ENCODE results near the gene UBE2C.
A peak's percentile ranks its signal among the peaks of the same experiment; 100 is the strongest.
"Not testable (repeated sequence)": the region's sequence is repeated elsewhere in the genome, so short reads cannot be mapped to it uniquely, and the experiment has no call there.

The UBE2C gene

DNA sequence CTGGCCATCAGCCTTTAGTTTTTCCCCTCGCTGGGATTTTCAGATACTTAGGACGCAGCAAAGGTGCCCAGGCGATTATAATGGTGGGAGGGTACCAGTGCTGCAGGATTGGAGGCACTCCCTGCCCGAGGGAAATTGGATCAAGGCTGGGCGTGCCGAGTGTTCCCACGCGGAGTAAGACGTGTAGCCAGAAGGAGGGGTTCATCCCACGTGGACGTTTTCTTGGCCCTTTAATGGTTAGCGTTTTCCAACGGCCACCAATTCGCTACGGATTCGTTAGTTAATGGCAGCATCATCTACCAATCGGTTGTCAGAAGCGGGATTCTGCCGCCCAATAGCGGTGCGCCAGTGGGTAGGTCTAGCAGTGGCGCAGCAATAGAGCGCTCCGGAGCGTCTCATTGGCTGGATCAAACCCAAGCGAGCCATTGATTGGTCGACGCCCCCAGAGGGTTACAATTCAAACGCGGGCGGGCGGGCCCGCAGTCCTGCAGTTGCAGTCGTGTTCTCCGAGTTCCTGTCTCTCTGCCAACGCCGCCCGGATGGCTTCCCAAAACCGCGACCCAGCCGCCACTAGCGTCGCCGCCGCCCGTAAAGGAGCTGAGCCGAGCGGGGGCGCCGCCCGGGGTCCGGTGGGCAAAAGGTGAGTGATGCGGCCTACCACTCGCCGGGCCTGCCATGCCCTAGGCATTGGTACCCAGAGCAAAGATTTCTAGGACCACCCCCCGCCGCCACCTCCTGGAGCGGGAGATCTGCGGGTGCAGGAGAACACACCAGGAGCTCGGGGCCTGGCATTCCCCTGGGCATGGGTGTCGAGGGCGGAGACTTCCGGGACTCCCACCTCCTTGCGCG lies at the start of gene UBE2C:
Gene UBE2C (plus strand): TSS at position 488 of the 849 bp plus-strand sequence. CDS start 52 bp downstream, at position 540.
- ATAC-seq: peak; percentile 100

- ATAC-seq: not testable (repeated sequence)
Measured at GRCh38 chr20:45764618-45765282, 47.7 kb upstream of the UBE2C start.

DNA sequence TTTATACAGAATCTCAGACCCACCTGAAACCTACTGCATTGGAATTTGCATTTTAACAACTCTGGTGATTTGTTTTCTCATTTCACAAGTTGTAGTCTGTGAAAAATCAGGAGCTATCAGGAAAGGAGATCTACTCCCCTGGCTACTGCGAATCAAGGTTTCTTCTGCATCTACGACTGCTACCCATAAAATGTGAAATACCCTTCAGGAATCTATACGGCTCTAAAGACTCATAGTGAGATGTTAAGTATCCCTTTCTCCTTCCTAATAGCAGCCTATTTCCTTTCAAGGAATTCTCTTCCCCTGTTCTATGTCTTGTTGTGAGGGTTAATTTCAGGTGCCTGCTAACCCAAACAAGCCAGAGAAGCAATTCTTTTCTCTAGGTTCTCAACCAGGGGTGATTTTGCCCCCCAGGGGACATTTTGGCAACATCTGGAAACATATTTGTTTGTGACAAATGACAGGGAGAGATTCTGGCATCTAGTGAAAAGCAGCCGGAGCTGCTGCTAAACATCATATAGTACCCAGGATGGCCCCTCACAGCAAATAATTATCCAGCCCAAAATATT lies 47.1 kb upstream of the UBE2C start:
- ATAC-seq: no peak

DNA sequence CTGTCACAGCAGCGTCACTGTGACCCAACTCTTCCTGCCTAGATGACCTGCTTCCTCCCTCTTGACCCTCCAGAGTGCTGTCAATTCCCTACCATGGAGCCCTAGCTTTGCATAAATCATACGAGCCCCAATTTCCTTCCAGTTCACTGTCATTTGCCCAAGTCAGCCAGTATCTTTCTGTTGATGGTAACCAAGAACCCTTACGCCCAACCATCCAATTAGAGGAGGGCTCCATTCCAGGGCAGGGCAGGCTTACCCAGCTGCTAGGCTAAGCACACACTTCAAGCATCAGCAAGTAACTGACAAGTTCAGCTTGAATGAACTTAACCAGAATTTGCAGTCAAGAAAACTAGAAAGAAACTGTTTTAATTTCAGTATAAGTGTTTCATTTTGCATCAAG lies 46.5 kb upstream of the UBE2C start:
- ATAC-seq: no peak

GRCh38 chr20:45768479-45768878 lies 44.0 kb upstream of the UBE2C start:
- no peak for ATAC-seq

- ATAC-seq: peak; percentile 59 to 75
Measured at GRCh38 chr20:45771182-45771759, 41.2 kb upstream of the UBE2C start.

DNA sequence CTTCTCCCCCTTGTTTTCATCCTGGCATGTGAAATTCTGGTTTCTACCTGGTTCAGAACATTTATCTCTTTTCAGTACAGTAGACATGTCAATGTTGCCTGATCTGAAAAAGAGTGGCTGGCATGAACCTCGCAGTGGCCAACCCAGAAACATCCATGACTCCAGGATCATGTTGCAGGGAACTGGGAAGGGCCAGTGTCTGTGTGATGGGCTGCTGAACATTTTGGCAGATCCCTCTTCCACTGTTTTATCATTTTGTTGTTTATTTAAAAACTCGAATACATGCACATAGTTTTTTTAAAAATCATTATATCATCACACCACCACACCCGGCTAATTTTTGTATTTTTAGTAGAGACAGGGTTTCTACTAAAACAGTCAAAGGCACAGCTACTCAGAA lies 39.8 kb upstream of the UBE2C start:
- ATAC-seq: no peak

- no peak for ATAC-seq
Measured at GRCh38 chr20:45774945-45775344, 37.5 kb upstream of the UBE2C start.

GRCh38 chr20:45775411-45775810 lies 37.0 kb upstream of the UBE2C start:
- no peak for ATAC-seq

GRCh38 chr20:45776931-45777330 lies 35.5 kb upstream of the UBE2C start:
- ATAC-seq: no peak

- ATAC-seq: no peak
Measured at GRCh38 chr20:45779011-45779915, 33.2 kb upstream of the UBE2C start.

DNA sequence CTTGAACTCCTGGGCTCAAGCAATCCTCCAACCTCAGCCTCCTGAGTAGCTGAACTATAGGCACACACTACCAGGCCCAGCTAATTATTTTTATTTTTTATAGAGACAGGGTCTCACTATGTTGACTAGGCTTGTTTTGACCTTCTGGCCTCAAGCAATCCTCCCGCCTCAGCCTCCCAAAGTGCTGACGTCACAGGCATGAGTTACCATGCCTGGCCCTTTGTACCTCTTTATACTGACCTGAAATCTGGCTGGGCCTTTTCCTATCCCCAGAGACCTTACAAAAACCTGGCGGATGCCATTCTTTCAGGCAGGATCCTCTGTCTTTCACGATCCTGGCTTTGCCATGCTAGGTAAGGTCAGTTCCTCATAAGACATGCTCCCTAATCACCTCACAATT lies 32.3 kb upstream of the UBE2C start:
- ATAC-seq: no peak

GRCh38 chr20:45781391-45781931 lies 31.0 kb upstream of the UBE2C start:
- no peak for ATAC-seq

DNA sequence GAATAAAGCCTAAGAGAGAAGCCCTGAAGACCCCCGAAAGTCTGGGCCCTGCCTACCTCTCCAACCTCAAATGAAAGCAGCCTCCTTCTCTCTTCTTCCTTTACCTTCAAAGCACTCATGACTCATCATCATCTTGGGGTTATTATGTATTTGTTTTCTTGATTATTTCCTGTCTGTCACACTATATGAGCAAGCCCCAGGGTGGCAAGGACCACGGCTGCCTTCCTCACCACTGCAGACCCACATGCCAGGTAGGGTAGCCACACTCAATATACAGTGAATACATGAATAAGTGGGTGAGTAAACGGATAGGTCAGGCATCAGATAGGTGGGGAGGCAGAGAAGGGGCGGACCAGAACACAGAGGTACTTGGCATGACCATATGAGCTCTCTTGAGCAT lies 29.6 kb upstream of the UBE2C start:
- ATAC-seq: peak; percentile 88 to 92

GRCh38 chr20:45783656-45784294 lies 28.7 kb upstream of the UBE2C start:
- no peak for ATAC-seq

DNA sequence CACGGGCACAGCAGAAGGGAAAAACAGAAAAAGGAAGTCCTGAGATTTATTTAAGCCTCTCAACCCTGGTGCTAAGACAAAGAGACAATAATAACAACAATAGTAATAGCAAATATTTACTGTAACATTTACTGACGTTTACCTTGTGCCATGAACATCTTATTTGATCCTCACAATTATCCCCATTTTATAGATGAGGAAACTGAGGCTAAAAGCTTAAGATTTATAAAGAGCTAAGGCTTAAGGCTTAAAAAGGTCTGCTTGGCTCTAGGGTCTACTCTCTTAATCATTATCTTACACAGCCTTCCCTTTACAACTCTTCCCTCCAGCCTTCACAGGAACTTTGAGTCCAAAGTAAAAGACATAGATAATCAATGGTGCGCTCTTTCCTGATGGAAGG lies 24.1 kb upstream of the UBE2C start:
- no peak for ATAC-seq

DNA sequence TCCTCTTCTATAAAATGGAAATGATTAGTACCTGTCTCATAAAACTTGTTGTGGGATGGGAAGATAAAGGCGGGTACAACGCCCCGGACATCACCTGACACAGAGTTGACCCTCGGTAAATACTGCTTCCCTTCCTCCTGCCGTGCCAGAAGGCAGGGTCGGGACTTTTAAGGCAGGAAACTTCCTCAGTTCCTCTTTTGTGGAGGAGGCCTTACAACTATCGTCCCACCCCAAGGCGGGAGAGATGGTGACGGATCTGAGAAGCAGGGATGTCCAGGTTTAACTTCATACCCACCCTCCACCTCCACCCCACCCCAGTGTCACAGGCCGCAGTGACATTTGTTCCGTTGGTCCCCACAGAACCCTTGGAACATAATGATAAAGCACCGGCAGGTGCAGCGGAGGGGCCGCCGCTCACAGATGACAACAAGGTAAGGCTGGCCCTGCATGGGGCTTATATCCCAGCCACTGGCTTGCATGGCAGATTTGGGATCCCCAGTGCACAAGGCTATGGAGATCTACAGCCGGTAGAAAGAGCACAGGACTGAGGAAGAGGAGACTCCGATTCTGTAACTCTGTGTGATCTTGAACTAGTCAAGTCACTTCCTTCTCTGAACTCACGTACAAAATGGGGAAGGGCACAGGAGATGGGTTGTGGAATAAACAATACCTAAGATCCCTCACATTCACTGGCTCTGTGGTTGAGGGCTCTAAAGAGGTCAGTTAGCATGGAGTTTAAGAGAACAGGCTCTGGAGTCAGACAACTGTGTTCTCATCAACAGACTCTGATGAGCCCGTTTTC lies 19.9 kb upstream of the UBE2C start:
- no peak for ATAC-seq

GRCh38 chr20:45796337-45797065 lies 15.9 kb upstream of the UBE2C start:
- no peak for ATAC-seq

GRCh38 chr20:45797510-45797909 lies 14.9 kb upstream of the UBE2C start:
- ATAC-seq: not testable (repeated sequence)

GRCh38 chr20:45797955-45798354 lies 14.5 kb upstream of the UBE2C start:
- ATAC-seq: not testable (repeated sequence)

All from activated CD4-positive, CD25-positive, alpha-beta regulatory T cell treated with anti-CD3 and anti-CD28 coated beads, Interleukin-2, amount 50 U/mL, for 24 hours (primary cell).